ENCODE measurements around the gene KIF16B. TPM values are rescaled to one million over a fixed set of nuclear protein-coding genes. Genes with fewer than 3 reads are reported as not detected.
"Not testable (repeated sequence)": the region's sequence is repeated elsewhere in the genome, so short reads cannot be mapped to it uniquely, and the experiment has no call there.

Gene KIF16B
- polyA plus RNA-seq, 3 donors: 21.7 to 24.9 (median 23.5) TPM

- not testable (repeated sequence) for DNase-seq (ENCODE audit: low read depth in 3 of 3, low spot score in 2 of 3)
Measured at GRCh38 chr20:16439540-16439939, 133.7 kb downstream of the KIF16B start.

- no peak for DNase-seq (ENCODE audit: low read depth in 3 of 3, low spot score in 2 of 3)
Measured at GRCh38 chr20:16438100-16438499, 135.1 kb downstream of the KIF16B start.

GRCh38 chr20:16437387-16437996 is 135.8 kb downstream of the KIF16B start:
- no peak for DNase-seq (ENCODE audit: low read depth in 3 of 3, low spot score in 2 of 3)

- DNase-seq (ENCODE audit: low read depth in 3 of 3, low spot score in 2 of 3): peak; percentile 12 to 39 (median 13)
Measured at GRCh38 chr20:16434062-16434664, 139.1 kb downstream of the KIF16B start.

- DNase-seq (ENCODE audit: low read depth in 3 of 3, low spot score in 2 of 3): peak; percentile 39 to 49 (median 43)
Measured at GRCh38 chr20:16433293-16433580, 140.0 kb downstream of the KIF16B start.

- DNase-seq (ENCODE audit: low read depth in 3 of 3, low spot score in 2 of 3): peak in 1 of 3 donors; percentile 36
Measured at GRCh38 chr20:16432466-16433292, 140.6 kb downstream of the KIF16B start.

- no peak for DNase-seq (ENCODE audit: low read depth in 3 of 3, low spot score in 2 of 3)
Measured at GRCh38 chr20:16428112-16428511, 145.1 kb downstream of the KIF16B start.

- no peak for DNase-seq (ENCODE audit: low read depth in 3 of 3, low spot score in 2 of 3)
Measured at GRCh38 chr20:16427571-16427970, 145.7 kb downstream of the KIF16B start.

GRCh38 chr20:16424780-16425179 is 148.5 kb downstream of the KIF16B start:
- no peak for DNase-seq (ENCODE audit: low read depth in 3 of 3, low spot score in 2 of 3)

GRCh38 chr20:16423311-16424212 is 149.7 kb downstream of the KIF16B start:
- DNase-seq (ENCODE audit: low read depth in 3 of 3, low spot score in 2 of 3): no peak

- DNase-seq (ENCODE audit: low read depth in 3 of 3, low spot score in 2 of 3): no peak
Measured at GRCh38 chr20:16419138-16419715, 154.0 kb downstream of the KIF16B start.

GRCh38 chr20:16418616-16419015 is 154.6 kb downstream of the KIF16B start:
- no peak for DNase-seq (ENCODE audit: low read depth in 3 of 3, low spot score in 2 of 3)

GRCh38 chr20:16417001-16417400 is 156.2 kb downstream of the KIF16B start:
- DNase-seq (ENCODE audit: low read depth in 3 of 3, low spot score in 2 of 3): no peak

- no peak for DNase-seq (ENCODE audit: low read depth in 3 of 3, low spot score in 2 of 3)
Measured at GRCh38 chr20:16415071-16416053, 157.9 kb downstream of the KIF16B start.

- DNase-seq (ENCODE audit: low read depth in 3 of 3, low spot score in 2 of 3): no peak
Measured at GRCh38 chr20:16412906-16413305, 160.3 kb downstream of the KIF16B start.

- DNase-seq (ENCODE audit: low read depth in 3 of 3, low spot score in 2 of 3): no peak
Measured at GRCh38 chr20:16411361-16411760, 161.9 kb downstream of the KIF16B start.

GRCh38 chr20:16410626-16411025 is 162.6 kb downstream of the KIF16B start:
- no peak for DNase-seq (ENCODE audit: low read depth in 3 of 3, low spot score in 2 of 3)

GRCh38 chr20:16408981-16409380 is 164.3 kb downstream of the KIF16B start:
- DNase-seq (ENCODE audit: low read depth in 3 of 3, low spot score in 2 of 3): no peak
